Bladder microvascular endothelial cell (primary cell): Measurements from ENCODE around the gene POLQ. TPM values are rescaled to one million over a fixed set of nuclear protein-coding genes. Genes with fewer than 3 reads are reported as not detected.

Experiments used
- total RNA-seq: library from RNA; depleted of rRNA; stranded (reverse); fragments of >200 nt; gene quantifications from 2 replicates; pipeline ENCODE4 v1.2.3, GENCODE V29; 2014

Gene POLQ
- total RNA-seq, result 7.6 and 7.8 TPM in 2 replicates

DNA sequence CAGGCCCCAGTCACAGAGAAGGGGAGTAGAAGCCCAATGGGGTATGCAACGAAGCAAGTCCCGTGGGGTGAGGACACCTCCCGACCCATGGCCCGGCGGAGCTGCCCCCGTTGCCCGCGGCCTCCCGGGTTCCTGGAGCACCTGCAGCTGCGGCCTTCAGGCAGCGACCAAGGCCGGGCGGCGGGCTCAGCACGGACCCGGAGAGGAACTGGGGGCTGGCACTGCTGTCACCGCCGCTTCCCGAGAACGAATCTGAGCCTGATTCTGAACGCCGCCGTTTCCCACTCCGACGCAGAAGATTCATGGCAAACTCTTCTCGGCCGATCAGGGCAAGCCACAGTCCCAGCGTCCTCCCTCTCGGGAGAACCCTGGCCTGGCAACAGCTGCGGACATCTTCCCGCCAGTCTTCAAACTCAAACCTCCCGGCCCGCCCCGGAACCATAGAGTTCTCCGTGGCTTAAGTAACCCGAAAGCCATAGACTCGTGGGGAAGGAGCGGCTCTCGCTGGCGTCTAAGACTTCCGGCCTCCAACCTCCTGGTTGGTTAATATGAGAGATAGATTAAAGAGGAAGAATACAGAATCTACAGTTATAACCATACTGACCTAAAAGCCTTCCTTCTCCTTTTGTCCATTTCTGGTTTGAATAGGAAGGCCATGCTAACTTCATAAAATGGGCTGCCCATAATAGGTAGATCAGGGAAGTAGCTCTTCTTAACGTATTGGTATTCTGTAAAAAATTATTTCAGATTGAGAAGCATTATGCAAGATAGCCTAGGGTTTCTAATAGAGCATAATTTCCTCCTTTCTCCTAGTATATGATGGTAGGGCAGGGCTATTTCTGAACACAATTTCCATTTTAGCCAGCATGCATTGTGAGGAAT is at the start of gene POLQ:
POLQ (minus strand) TSS at position 415 of the 882 bp plus-strand sequence; CDS start at position 304, 111 bp downstream.

DNA sequence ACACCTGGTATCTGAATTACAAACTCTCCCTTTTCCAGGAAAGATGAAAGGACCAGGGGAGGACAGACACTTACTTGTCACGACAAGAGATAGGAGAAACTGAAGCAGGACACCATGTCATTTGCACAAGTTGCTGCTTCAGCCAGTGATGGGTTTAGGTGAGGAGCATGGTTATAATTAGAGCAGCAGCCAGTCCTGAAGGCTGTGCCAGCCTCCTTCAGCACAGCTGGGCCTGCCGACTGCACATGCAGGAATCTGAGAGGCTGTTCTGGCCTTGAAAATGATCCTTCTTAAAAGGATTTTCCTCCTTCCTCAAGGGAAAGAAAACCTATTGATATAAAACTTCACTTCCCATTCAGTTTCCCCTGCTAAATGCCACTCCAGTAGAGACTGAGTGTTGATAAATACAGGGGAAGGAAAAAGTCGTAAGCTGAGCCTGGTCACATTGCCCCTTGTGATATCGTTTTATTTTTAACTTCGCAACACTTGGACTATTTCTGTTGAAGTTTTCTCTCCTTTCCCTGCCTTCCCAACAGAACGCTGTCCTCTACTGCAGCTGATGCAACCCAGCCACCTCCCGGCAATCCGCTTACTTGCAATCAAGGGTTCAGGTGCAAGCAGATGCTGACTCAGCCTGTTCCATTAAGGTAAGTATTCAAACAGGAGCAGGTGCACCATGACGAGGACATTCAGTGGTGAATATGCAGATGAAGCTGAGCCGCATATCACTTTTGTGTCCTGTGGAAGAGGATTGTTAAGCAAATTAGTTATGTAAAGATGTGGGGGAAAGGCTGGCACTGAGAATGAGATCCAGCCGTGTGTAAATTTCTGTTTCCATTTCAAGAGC is 47.3 kb upstream of the POLQ start, which contains the start of gene FBXO40:
FBXO40 (plus strand) TSS at position 524 of the 847 bp plus-strand sequence. CDS start 27,197 bp downstream, outside the sequence.

DNA sequence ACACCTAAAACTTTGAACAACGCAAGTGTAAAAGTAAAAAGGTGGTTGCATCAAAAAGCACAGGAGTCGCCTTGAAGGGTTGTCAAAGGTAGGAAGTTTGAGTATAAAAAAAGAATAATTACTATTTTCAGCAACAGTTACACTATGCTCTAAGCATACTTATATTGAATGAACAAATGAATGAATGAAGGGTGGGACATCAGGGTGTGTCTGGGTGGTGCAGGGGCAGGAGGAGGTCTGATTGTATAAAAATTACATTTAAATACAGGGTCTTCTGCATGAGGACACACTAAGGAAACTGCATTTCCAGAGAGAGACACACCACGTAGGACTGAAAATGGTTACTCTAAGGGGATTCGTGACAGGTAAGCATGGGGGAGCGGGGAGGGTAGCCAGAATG is 21.9 kb upstream of the POLQ start, which contains the start of gene ARGFX:
ARGFX (plus strand) TSS at position 301 of the 400 bp plus-strand sequence. CDS start 2,765 bp downstream, outside the sequence.

Other genes with a start within 250 kb of the POLQ start
- not detected in 2 replicates for gene ARGFX, start 22.0 kb upstream of the POLQ start, total RNA-seq
- under 0.01 TPM in 1 of 2 replicates, not detected in the other for gene FBXO40, start 47.4 kb upstream of the POLQ start, total RNA-seq
- 31.9 and 43.1 TPM in 2 replicates for gene HCLS1, start 114.9 kb upstream of the POLQ start, total RNA-seq
- gene GOLGB1, start 203.8 kb upstream of the POLQ start, total RNA-seq, result 29.6 and 53.6 TPM in 2 replicates